ENCODE data around the gene KRIT1. TPM values are rescaled to one million over a fixed set of nuclear protein-coding genes. Genes with fewer than 3 reads are reported as not detected.

Gene KRIT1
- total and polyA plus RNA-seq, 2 of the 13 experiments (the other 11 are each of a cell fraction or from before 2014, with no cell fraction given) = 29.4 to 37.7 TPM

DNA sequence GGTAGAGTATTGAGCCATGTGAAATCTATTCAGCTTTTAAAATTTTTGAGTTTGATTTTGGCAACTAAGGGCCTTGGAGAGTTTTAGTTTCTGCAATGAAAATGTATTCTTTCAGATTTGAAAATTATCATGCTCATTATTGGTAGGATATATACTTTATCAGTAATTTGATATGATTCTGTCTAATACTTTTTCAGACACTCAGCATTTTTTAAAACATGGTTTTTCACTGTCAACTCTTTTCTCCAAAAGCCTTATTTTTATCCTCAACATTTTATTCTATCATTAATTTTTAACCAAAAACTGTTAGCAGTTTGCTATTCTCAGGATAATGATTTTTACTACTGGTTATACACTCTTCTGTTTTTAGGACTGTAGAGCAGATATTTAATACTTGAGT lies 4.9 kb upstream of the KRIT1 start:
- ATAC-seq (no peak), DNase-seq (ENCODE audit: low spot score) (no peak), FAIRE-seq (no peak)
- no peak overlapping the region for H3K4me3 ChIP-seq (replicated peaks in 1 of 3; ENCODE audit: insufficient read depth in 1 of 3, low read depth in 2 of 3, low read length in 3 of 3)
- peaks cover 0 to 6% of the 10 kb centered on the region in 2 experiments; a peak in 3 of 5 replicates for H3K36me3 ChIP-seq (replicated peaks in 1 of 2; ENCODE audit: control insufficient read depth in 1 of 2, insufficient read depth in 2 of 2, low read length in 2 of 2)
- no peak overlapping the region for H3K4me2 ChIP-seq (ENCODE audit: low read depth, low read length)
- in situ Hi-C loops (cut with HindIII; ENCODE audit: extremely low pct_ligation_motif_present, low pct_unique_long_range_greater_than_20kb) (no loop called here), intact Hi-C loops (cut with micrococcal nuclease; ENCODE audit: unreplicated experiment) (no loop called here)
- H3K27me3 ChIP-seq (ENCODE audit: control insufficient read depth in 1 of 2, insufficient read depth in 2 of 2, low read length in 2 of 2) = no peaks in the 10 kb centered on the region; a peak in 1 of 5 replicates
- no peak overlapping the region for H3K9ac ChIP-seq (ENCODE audit: insufficient read depth, low read depth, low read length)
- peaks cover 78% of the 10 kb centered on the region for H3K79me2 ChIP-seq (ENCODE audit: insufficient read depth, low read length)
- ChIA-PET POLR2A (no interaction called here), CTCF (ENCODE audit: low intra/inter-chr PET ratio, low total read pairs) (no interaction called here)
- TF ChIP-seq ZNF75D (CRISPR knock-in tag; IDR thresholded peaks at IDR 0.05; ENCODE audit: borderline replicate concordance) (no peak), PAX8 (CRISPR knock-in tag; IDR thresholded peaks at IDR 0.05; ENCODE audit: borderline replicate concordance) (no peak), NR2C2 (CRISPR knock-in tag; IDR thresholded peaks at IDR 0.05; ENCODE audit: borderline replicate concordance) (no peak), ZNF660 (CRISPR knock-in tag; IDR thresholded peaks at IDR 0.05; ENCODE audit: borderline replicate concordance, low read depth) (no peak), MAFK (conservative IDR thresholded peaks at IDR 0.05 in 1 of 2, IDR thresholded peaks at IDR 0.05 in 1 of 2; ENCODE audit: low read length in 2 of 2) (peak; percentile 27 to 57; a peak in 2 of 4 replicates), ZNF766 (CRISPR knock-in tag; IDR thresholded peaks at IDR 0.05; ENCODE audit: borderline replicate concordance) (no peak), MAFF (IDR thresholded peaks at IDR 0.05; ENCODE audit: low read depth, low read length) (peak; percentile 52; the same call in 1 of the 2 replicates), MZF1 (CRISPR knock-in tag; IDR thresholded peaks at IDR 0.05; ENCODE audit: borderline replicate concordance) (no peak), DR1 (CRISPR knock-in tag; IDR thresholded peaks at IDR 0.05) (no peak), PLRG1 (conservative IDR thresholded peaks at IDR 0.05) (no peak)
- TF ChIP-seq, protein P1, sequence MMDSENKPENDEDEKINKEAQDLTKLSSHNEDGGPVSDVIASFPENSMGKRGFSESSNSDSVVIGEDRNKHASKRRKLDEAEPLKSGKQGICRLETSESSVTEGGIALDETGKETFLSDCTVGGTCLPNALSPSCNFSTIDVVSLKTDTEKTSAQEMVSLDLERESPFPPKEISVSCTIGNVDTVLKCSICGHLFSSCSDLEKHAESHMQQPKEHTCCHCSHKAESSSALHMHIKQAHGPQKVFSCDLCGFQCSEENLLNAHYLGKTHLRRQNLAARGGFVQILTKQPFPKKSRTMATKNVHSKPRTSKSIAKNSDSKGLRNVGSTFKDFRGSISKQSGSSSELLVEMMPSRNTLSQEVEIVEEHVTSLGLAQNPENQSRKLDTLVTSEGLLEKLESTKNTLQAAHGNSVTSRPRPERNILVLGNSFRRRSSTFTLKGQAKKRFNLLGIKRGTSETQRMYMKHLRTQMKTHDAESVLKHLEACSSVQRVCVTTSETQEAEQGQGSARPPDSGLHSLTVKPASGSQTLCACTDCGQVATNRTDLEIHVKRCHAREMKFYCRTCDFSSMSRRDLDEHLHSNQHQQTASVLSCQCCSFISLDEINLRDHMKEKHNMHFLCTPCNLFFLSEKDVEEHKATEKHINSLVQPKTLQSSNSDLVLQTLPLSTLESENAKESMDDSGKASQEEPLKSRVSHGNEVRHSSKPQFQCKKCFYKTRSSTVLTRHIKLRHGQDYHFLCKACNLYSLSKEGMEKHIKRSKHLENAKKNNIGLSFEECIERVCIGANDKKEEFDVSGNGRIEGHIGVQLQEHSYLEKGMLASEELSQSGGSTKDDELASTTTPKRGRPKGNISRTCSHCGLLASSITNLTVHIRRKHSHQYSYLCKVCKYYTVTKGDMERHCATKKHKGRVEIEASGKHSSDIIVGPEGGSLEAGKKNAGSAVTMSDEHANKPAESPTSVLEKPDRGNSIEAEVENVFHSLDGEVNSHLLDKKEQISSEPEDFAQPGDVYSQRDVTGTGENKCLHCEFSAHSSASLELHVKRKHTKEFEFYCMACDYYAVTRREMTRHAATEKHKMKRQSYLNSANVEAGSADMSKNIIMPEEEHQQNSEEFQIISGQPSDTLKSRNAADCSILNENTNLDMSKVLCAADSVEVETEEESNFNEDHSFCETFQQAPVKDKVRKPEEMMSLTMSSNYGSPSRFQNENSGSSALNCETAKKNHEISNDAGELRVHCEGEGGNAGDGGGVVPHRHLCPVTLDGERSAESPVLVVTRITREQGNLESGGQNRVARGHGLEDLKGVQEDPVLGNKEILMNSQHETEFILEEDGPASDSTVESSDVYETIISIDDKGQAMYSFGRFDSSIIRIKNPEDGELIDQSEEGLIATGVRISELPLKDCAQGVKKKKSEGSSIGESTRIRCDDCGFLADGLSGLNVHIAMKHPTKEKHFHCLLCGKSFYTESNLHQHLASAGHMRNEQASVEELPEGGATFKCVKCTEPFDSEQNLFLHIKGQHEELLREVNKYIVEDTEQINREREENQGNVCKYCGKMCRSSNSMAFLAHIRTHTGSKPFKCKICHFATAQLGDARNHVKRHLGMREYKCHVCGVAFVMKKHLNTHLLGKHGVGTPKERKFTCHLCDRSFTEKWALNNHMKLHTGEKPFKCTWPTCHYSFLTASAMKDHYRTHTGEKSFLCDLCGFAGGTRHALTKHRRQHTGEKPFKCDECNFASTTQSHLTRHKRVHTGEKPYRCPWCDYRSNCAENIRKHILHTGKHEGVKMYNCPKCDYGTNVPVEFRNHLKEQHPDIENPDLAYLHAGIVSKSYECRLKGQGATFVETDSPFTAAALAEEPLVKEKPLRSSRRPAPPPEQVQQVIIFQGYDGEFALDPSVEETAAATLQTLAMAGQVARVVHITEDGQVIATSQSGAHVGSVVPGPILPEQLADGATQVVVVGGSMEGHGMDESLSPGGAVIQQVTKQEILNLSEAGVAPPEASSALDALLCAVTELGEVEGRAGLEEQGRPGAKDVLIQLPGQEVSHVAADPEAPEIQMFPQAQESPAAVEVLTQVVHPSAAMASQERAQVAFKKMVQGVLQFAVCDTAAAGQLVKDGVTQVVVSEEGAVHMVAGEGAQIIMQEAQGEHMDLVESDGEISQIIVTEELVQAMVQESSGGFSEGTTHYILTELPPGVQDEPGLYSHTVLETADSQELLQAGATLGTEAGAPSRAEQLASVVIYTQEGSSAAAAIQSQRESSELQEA (CRISPR knock-in tag; IDR thresholded peaks at IDR 0.05; ENCODE audit: not compliant biosample characterization) = no peak
- H3K4me1 ChIP-seq (ENCODE audit: insufficient read depth, low read length) = peaks cover 14% of the 10 kb centered on the region
- no peaks in the 10 kb centered on the region for H3K9me3 ChIP-seq (ENCODE audit: low read length)
- BruUV-seq (replicated peaks) = no TSS peak
- H2AFZ ChIP-seq (ENCODE audit: low read length) = no peak overlapping the region
- no peak overlapping the region for H3K27ac ChIP-seq (ENCODE audit: extremely low read length, insufficient read depth, low read length)
- H4K20me1 ChIP-seq (ENCODE audit: insufficient read depth, low read length) = no peaks in the 10 kb centered on the region; the same call in 1 of the 2 replicates
